ENCODE results near the gene SMPDL3A. TPM values are rescaled to one million over a fixed set of nuclear protein-coding genes. Genes with fewer than 3 reads are reported as not detected.

The SMPDL3A gene
- total RNA-seq, 2 experiments from 2014 or later: 0.22 to 0.52 TPM

GRCh38 chr6:122818866-122819265, 29.8 kb downstream of the SMPDL3A start:
- POLR2A ChIA-PET: no interaction called here
- H3K27ac Mint-ChIP-seq: no peak overlapping the region
- DNase-seq (no peak), ATAC-seq (ENCODE audit: poor library complexity) (no peak)
- H3K4me1 ChIP-seq (ENCODE audit: insufficient read depth, low read length): no peaks in the 10 kb centered on the region
- H3K27me3 Mint-ChIP-seq: no peaks in the 10 kb centered on the region
- intact Hi-C loops (cut with DNase I, micrococcal nuclease): no loop called here
- H3K36me3 ChIP-seq (ENCODE audit: insufficient read depth, low read length): no peaks in the 10 kb centered on the region
- no peak overlapping the region for H3K4me3 ChIP-seq (ENCODE audit: low read length)
- H3K27me3 ChIP-seq (ENCODE audit: control insufficient read depth in 1 of 2, insufficient read depth in 2 of 2, low read length in 2 of 2): no peaks in the 10 kb centered on the region
- no peak for TF ChIP-seq CTCF (IDR thresholded peaks at IDR 0.05)
- no peak overlapping the region for H3K27ac ChIP-seq (ENCODE audit: low read depth in 1 of 2, low read length in 2 of 2)
- H3K4me3 Mint-ChIP-seq: no peak overlapping the region
- peaks cover 0 to 4% of the 10 kb centered on the region in 2 experiments for H3K9me3 ChIP-seq (ENCODE audit: control insufficient read depth in 1 of 2, insufficient read depth in 1 of 2, low read length in 2 of 2)
- H3K4me1 Mint-ChIP-seq (ENCODE audit: low read depth): no peaks in the 10 kb centered on the region
- CTCF ChIA-PET: no interaction called here
- H3K36me3 Mint-ChIP-seq (ENCODE audit: low read depth): no peaks in the 10 kb centered on the region
- H3K9me3 Mint-ChIP-seq: no peaks in the 10 kb centered on the region

DNA sequence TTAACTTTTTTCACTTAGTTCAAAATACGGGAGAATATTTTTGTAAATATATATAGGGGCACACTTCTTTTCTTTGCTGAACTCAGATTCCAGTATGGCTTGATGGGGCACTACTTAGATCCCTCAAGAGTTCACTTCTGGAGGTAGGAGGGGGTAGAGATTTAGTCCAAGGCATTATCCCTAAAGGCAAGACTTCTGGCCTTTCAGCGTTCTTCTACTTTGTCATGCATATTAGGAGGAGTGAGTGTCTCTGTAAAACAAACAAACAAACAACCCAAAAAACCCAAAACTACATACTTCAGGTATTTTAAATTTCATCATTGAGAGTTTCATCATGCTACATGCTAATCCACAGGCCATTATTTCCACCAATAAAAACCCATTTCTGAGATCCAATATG, 32.0 kb downstream of the SMPDL3A start:
- no peaks in the 10 kb centered on the region for H3K4me1 Mint-ChIP-seq (ENCODE audit: low read depth)
- no peak overlapping the region for H3K27ac Mint-ChIP-seq
- ATAC-seq (ENCODE audit: poor library complexity) (no peak), DNase-seq (no peak)
- intact Hi-C loops (cut with DNase I, micrococcal nuclease): no loop called here
- no peak for TF ChIP-seq CTCF (IDR thresholded peaks at IDR 0.05)
- H3K9me3 ChIP-seq (ENCODE audit: control insufficient read depth in 1 of 2, insufficient read depth in 1 of 2, low read length in 2 of 2): peaks cover 0 to 4% of the 10 kb centered on the region in 2 experiments
- POLR2A ChIA-PET: no interaction called here
- H3K27ac ChIP-seq (ENCODE audit: low read depth in 1 of 2, low read length in 2 of 2): no peak overlapping the region
- H3K9me3 Mint-ChIP-seq: no peaks in the 10 kb centered on the region
- no peaks in the 10 kb centered on the region for H3K27me3 Mint-ChIP-seq
- no peaks in the 10 kb centered on the region for H3K27me3 ChIP-seq (ENCODE audit: control insufficient read depth in 1 of 2, insufficient read depth in 2 of 2, low read length in 2 of 2)
- no peak overlapping the region for H3K4me3 ChIP-seq (ENCODE audit: low read length)
- CTCF ChIA-PET: no interaction called here
- no peaks in the 10 kb centered on the region for H3K36me3 Mint-ChIP-seq (ENCODE audit: low read depth)
- no peaks in the 10 kb centered on the region for H3K4me1 ChIP-seq (ENCODE audit: insufficient read depth, low read length)
- no peaks in the 10 kb centered on the region for H3K36me3 ChIP-seq (ENCODE audit: insufficient read depth, low read length)
- H3K4me3 Mint-ChIP-seq: no peak overlapping the region

DNA sequence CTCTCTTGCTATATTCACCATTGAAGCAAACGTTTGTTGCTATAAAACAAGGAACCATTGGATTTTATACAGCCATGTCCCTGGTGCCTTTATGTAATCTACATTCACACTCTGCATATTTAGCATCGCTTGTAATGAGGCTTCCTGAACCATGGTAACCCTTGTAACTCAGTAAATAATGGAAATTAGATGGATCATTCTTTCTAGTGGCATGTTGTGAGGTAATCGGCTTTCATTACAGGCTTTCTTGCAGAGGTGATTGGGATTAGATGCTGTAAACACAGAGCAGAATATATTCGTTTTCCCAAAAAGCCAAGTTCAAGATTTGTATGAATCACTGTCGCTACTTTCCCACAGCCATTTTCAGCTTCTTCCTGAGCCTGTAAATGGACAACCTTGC, 36.1 kb downstream of the SMPDL3A start:
- Mint-ChIP-seq H3K27me3 (no peaks in the 10 kb centered on the region), H3K4me1 (ENCODE audit: low read depth) (no peaks in the 10 kb centered on the region), H3K27ac (no peak overlapping the region), H3K4me3 (no peak overlapping the region), H3K36me3 (ENCODE audit: low read depth) (no peaks in the 10 kb centered on the region), H3K9me3 (no peaks in the 10 kb centered on the region)
- peaks cover 0 to 4% of the 10 kb centered on the region in 2 experiments for H3K9me3 ChIP-seq (ENCODE audit: control insufficient read depth in 1 of 2, insufficient read depth in 1 of 2, low read length in 2 of 2)
- intact Hi-C loops (cut with DNase I, micrococcal nuclease): no loop called here
- H3K36me3 ChIP-seq (ENCODE audit: insufficient read depth, low read length): no peaks in the 10 kb centered on the region
- DNase-seq (no peak), ATAC-seq (ENCODE audit: poor library complexity) (no peak)
- no peak overlapping the region for H3K4me3 ChIP-seq (ENCODE audit: low read length)
- H3K4me1 ChIP-seq (ENCODE audit: insufficient read depth, low read length): no peaks in the 10 kb centered on the region
- H3K27ac ChIP-seq (ENCODE audit: low read depth in 1 of 2, low read length in 2 of 2): no peak overlapping the region
- no peak for TF ChIP-seq CTCF (IDR thresholded peaks at IDR 0.05)
- H3K27me3 ChIP-seq (ENCODE audit: control insufficient read depth in 1 of 2, insufficient read depth in 2 of 2, low read length in 2 of 2): no peaks in the 10 kb centered on the region
- POLR2A ChIA-PET: interaction anchor here (0.6 kb wide), 1 partner anchor 28 kb away, joined by 3 read pairs; no protein-coding TSS in a partner anchor
- CTCF ChIA-PET: no interaction called here

All from CD4-positive, alpha-beta T cell (primary cell).